Stimulated activated CD8-positive, alpha-beta memory T cell treated with anti-CD3 and anti-CD28 coated beads, Interleukin-2, amount 100 ng/mL, for 1 hour (primary cell): Measurements from ENCODE around the gene LRRC40.

ENCODE experiments used
- DNase-seq, 2 donors: peaks; one replicate each; pipeline ENCODE4 v3.0.0-alpha.2; 2020; ENCODE audit warnings: low read depth in 2 of 2

LRRC40 gene

DNA sequence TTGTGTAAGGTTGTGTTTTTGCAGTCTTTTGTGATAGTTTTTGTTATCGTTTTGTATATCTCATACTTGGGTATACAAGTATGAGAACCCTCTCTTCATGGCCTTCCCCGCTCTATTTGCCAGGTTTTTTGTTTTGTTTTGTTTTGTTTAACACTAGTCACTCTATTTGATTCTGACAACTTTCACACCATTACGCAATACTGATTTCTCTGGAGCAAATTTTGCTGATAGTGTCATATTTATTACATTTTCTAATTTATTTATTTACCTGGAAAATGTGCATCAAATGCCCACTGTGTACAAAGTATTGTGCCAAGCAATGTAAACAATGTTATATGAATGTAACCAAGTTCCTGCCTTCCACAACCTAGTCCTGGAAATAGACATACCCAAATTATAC lies 90.1 kb downstream of the LRRC40 start:
- DNase-seq = no peak

DNA sequence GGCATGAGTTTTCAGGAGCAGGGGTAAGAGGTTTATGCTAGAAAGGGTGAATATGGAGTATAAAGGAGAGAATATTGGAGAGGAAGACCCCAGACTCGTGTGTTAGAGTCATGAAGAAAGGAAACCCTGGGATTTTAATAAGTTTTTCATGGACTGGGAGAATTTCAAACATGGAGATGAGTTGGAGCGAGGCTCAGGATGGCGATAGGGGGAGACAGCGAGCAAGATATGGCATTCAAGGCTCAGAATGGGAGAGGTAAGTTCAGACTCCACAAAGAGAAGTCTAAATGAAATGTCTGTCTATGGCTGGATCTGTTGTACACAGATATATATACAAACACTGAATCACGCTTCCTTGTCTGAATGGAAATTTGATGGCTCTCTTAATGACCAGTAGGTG lies 92.5 kb downstream of the LRRC40 start:
- DNase-seq = no peak

DNA sequence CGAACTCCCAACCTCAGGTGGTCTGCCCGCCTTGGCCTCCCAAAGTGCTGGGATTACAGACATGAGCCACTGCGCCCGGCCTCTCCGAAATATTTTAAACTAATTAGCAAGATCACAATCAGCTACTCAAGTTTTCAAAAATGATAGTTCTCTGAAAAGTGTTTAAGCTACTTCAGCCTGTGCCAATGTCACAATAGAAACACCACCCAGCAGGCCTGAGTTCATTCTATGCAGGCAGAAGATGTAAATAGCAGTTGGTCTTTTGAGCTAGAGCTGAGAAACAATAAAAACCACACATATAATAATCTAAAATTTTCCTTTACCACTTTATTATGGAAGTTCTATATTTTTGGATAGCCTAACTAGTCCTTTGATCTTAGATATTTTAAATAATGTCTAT lies 96.1 kb downstream of the LRRC40 start:
- DNase-seq = no peak

DNA sequence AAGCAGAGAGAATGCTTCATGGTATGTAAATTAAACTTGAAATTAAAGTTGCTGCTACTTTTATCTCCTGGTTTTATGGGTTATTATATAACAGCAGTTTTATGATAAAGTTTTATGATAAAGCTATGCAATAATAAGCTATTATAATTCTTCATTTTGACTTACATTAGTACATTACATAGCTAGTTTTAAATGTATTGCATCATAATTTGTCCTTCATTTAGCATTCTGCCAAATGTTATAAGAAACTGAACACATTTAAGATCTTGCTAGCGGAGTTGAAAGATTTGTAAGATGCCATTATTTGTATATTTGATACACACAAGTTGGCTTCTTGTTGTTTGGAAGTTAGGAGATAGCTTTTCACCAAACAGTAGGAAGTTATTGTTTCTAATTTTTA lies 101.6 kb downstream of the LRRC40 start:
- no peak for DNase-seq

DNA sequence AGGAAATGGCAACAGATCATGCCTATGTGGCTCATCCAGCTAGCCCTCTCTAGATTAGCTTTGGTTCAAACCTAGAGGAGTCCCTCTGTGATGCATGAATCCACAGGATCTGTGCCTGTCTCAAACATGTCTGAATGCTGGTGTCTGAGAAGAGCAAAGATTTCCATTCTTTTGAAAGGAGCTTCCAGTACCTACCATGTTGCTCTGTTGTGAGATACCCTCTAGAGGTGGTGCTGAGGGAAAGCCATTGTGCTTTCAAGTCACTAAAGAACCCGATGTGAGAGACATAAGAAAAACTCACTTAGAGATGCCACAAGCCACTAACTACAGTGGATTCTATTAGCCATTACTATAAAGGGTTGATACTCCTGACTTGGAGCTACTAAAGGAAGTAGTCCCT lies 103.6 kb downstream of the LRRC40 start:
- no peak for DNase-seq

DNA sequence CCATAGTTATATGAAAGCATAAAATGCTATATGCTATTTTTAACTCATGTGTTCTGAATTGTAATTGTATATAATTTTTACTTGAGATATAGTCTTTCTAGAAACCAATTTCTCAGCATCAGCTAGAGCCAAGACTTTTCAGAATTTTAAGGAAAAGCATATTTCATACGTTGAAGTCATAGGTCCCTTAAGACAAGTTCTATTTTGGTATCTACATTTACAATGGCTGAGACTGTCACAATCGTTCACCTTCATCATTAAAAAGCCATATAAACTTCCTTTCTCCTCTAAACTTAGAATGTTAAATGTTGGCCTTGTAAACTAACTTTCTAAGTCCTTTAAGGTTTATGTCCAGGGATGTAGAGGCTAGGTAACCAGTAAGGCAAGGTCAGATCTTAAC lies 104.1 kb downstream of the LRRC40 start:
- no peak for DNase-seq
